GM11168 (cell line): ENCODE data around the gene EGFL6.

Experiments used
- in situ Hi-C: fragments of 300-500 bp; cut with MboI; formaldehyde crosslinking; loops from one replicate; pipeline ENCODE4 v1.12.0; 2022; ENCODE audit warnings: low sequenced_read_pairs; ENCODE audit not compliant: unreplicated experiment

The EGFL6 gene, protein sequence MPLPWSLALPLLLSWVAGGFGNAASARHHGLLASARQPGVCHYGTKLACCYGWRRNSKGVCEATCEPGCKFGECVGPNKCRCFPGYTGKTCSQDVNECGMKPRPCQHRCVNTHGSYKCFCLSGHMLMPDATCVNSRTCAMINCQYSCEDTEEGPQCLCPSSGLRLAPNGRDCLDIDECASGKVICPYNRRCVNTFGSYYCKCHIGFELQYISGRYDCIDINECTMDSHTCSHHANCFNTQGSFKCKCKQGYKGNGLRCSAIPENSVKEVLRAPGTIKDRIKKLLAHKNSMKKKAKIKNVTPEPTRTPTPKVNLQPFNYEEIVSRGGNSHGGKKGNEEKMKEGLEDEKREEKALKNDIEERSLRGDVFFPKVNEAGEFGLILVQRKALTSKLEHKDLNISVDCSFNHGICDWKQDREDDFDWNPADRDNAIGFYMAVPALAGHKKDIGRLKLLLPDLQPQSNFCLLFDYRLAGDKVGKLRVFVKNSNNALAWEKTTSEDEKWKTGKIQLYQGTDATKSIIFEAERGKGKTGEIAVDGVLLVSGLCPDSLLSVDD

DNA sequence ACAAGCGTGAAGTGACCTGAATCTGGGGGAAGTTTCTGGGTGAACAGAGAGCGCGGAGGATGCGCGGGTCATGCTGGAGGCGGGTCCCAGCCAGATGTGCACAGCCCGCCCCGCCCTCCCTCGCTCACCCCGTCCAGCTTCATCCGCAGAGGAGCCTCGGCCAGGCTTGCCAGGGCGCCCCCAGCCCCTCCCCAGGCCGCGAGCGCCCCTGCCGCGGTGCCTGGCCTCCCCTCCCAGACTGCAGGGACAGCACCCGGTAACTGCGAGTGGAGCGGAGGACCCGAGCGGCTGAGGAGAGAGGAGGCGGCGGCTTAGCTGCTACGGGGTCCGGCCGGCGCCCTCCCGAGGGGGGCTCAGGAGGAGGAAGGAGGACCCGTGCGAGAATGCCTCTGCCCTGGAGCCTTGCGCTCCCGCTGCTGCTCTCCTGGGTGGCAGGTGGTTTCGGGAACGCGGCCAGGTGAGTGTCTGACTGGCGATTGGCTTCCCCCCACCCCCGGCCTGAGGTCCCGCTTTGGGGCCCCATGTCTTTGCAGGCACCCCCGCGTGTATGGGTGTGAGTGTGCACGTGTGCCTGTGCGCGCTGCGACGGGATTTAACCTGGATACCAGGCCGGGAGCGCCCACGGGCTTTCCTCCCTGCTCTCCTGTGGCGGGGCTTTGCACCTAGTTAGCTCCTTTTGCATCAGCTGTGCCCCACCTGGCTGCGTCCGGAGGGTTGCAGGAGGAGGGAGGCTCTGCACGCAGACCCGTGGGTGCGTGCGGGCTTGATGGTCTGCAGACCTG is at the start of gene EGFL6:
Gene EGFL6, plus strand, starts transcription at position 123 of the 782 bp plus-strand sequence. Its CDS starts 261 bp downstream, at position 384.
- in situ Hi-C loops: no loop called here

DNA sequence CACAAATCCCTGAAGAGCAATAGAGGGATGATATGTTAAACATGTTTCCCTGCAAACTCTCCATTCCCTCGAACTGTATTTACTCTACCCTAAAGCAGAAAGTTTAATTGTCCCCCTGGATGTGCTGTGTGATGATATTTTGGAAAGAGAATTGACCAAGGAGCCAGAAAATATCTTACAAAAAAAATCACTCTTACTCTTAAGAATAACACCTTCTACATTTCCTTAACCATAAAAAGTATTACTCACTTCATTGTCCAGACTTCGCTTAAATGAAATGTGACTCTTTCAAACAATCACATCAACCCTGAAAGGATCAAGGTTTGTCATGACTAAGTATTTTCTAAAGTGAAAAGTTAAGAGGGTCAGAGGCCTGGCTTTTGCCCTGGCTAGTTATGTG is 49.0 kb upstream of the EGFL6 start:
- in situ Hi-C loops: loop anchor here (25.0 kb wide), 1 partner anchor 517 kb away; the partner anchor contains the start of gene GEMIN8

DNA sequence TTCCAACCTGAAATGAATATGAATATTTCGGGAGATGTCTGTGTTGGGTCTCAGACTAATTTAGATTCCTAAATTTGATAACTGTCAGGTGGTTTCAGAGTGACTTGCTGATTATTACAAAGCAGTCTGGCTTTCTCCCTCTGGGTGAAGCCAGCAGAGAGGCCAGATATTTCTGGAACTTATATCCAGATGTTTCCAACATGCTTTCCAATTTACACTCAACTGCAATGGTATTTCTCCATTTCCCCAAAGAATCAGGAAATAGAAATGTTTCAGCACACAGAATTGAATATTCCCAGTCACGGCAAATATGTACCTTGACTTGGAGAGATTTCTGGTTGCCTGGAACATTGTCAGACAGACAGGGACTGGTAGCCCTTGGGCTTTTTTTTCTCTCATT is 48.5 kb upstream of the EGFL6 start:
- in situ Hi-C loops: loop anchor here (25.0 kb wide), 1 partner anchor 516 kb away; the partner anchor contains the start of gene GEMIN8

DNA sequence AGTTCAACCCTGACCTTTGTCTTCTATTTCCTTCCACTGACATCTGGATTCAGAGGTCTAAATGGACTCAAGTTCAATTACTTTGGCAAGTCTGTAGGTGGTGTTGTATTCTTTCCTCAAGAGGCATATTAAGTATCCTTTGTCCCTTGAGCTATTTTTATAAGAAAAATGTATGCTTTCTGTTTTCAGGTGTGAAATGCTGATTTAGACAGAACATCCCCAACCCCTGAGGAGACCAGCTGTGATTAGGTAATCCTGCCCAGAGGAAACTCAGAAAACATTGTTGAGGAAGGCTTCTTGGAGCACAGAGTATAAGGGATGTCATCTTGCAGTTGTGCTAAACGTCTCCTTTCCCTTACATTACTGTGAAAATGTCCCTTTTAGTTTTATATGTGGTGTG is 46.6 kb upstream of the EGFL6 start:
- in situ Hi-C loops: loop anchor here (25.0 kb wide), 1 partner anchor 514 kb away; the partner anchor contains the start of gene GEMIN8

GRCh38 chrX:13533726-13534125 is 35.7 kb upstream of the EGFL6 start:
- in situ Hi-C loops: no loop called here

DNA sequence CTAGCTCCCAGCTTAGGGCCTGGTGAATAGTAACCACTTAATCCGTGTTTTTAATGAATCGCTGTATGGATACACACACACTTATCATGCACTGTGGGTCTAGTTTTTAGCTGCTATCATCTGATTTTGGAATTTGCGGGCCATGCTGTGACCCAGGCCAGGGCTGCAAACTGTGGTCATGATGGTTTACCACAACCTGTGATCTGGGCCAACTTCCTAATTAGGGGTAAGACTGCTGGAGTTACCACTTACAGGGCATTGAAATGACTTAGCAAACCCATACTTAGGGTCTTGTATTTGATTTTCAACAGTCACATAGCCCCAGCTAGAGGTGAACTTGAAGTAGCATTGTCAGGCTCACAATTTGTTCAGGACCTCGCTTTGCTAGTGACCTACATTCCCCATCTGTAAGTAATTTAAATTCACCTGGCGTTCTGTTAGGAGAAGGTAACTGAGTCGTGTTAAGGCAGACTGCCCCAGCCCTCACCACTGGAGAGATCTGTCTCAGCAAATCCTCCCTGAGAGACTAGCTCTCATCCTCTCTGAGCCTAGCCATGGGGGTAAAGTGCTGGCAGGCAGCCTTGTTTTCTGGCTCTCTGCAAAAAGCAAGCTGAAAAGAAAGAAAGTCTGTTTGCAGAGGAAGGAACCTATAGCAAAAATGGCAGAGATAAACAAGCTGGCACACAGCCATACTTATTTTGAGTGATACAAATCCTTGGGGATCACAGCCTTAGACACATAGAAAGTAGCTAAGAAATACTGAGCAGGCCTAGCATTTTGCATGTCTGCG is 33.8 kb upstream of the EGFL6 start:
- in situ Hi-C loops: no loop called here

- in situ Hi-C loops: no loop called here
Observed at GRCh38 chrX:13536551-13536950, 32.9 kb upstream of the EGFL6 start.

DNA sequence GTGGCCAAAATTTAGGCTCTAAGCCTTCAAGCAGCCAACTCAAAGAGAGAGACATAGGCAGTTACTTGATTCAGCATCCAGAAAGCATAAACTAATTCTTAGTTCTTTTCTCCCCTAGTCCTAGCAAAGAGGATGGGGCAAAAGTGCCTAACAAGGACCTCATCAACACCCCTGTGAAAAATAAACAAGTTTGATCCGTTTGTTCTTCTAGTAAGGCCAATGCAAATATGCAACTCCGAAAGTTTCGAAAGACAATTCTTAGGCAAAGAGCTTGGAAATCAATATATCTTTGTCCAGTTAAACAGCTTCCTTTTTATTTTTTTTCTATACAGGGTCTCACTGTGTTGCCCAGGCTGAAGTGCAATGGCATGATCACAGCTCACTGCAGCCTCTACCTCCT is 31.0 kb upstream of the EGFL6 start:
- in situ Hi-C loops: no loop called here

DNA sequence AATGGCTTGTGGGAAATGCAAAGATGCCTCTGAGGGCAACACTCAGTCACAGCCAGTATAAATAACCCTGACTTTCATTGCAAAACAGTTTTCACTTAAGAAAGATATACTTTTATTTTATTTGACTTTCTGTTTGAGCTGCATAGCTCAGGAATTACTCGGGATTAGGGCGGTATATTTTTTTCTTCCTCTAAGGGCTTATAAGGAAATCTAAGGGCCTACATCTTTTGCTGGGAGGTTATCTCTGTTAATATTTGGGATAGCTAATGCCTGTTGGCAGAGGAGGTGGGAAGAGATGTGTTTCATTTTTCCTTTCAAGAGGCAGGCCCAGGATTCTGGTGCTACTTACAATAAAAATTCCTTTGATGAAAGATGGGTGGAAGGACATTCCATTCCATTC is 28.8 kb upstream of the EGFL6 start:
- in situ Hi-C loops: no loop called here

DNA sequence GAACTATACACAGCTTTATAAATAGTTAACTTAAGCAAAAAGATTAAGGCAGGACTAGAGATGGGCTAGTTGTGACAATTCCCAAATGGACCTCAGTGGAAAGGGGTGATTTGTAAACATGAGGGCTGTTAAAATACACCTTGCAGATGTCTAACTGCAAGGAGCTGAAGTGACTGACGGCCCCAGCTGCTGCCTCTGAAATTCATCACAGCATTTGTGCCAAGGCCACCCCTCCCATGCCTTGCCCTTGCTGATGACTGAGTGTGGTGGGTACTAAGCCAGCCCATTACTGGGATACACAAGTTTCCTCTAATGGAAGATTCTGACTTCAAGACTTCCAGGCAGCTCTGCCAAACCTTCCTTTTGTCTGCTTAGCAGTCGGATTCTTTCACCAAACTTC is 23.7 kb upstream of the EGFL6 start:
- in situ Hi-C loops: no loop called here

DNA sequence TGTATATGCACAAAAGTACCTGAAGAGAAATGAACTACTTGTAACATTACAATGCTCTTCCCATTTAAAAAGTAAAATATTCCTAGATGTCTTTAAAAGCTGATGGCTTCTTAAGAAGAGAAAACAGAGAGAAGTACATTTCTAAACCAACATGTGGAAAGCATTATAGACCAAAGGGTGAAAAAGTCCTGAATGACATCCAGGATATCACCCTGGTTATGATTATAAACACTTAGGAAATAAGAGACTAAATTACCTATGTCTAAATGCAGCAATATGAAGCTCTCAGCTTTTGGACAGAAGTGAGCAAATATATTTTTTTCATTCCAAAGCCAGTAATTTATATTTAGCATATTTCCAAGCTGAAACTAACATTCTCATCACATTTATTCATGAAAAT is 21.7 kb upstream of the EGFL6 start:
- in situ Hi-C loops: no loop called here

- in situ Hi-C loops: no loop called here
Observed at GRCh38 chrX:13550346-13550745, 19.1 kb upstream of the EGFL6 start.

GRCh38 chrX:13551610-13552009 is 17.8 kb upstream of the EGFL6 start:
- in situ Hi-C loops: no loop called here

- in situ Hi-C loops: no loop called here
Observed at GRCh38 chrX:13552892-13553291, 16.5 kb upstream of the EGFL6 start.

DNA sequence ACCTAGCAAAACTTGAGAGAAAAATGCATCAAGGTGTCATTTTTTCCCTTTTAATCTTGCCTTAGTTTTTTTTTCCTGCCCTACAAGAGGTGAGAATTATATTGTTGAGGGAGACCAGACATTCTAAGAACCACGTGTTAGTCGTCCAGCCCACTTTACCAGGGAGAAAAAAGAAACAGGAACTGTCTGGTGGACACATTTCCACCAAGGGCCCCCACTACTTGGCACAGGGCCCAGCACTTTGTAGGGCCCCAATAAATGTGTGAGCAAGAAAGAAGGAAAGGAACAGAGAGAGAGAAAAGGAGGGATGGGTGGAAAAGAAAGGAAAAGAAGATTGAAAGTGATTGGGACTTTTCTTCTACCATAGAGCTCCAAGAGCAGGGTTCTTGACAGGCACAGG is 3.9 kb upstream of the EGFL6 start:
- in situ Hi-C loops: no loop called here

DNA sequence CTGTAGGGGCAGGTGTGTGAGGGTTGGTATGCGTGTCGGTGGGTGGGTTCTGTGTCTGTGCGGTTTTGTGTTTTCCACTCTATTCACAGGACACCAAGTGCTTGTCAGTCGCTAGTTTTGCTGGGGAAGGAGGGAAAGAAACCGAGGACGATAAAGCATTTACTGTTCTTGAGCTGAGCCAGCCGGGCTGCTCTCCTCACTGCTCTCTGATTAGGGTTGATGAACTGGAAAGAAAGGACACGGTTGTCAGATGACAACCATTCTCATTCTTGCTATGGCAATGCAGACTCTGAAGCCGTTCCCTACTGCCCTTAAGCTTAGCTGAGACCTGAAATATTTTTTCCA is 832 bp downstream of the EGFL6 start:
- in situ Hi-C loops: no loop called here

- in situ Hi-C loops: no loop called here
Observed at GRCh38 chrX:13571136-13571535, 1.7 kb downstream of the EGFL6 start.

DNA sequence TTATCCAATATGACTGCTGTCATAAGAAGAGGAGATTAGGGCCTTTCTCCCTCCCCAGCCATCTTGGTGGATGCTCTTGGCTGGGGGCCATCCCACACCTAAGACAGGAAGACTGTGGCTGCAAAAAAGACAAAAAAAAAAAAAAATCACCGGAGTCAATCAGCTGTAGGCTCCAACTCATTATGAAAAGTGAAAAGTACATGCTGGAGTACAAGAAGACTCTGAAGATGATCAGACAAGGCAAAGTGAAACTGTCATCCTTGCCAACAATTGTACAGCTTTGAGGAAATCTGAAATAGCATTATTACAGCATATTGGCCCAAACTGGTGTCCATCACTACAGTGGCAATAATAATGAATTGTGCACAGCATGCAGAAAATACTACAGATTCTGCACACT is 5.2 kb downstream of the EGFL6 start:
- in situ Hi-C loops: no loop called here

- in situ Hi-C loops: no loop called here
Observed at GRCh38 chrX:13579661-13580060, 10.3 kb downstream of the EGFL6 start.

- in situ Hi-C loops: no loop called here
Observed at GRCh38 chrX:13581554-13581953, 12.2 kb downstream of the EGFL6 start.
